Stimulated activated CD8-positive, alpha-beta memory T cell treated with anti-CD3 and anti-CD28 coated beads, Interleukin-4, amount 100 ng/mL, for 48 hours (primary cell): ENCODE results near the gene RPP14.

ENCODE experiments used
- DNase-seq: peaks from one replicate; pipeline ENCODE4 v3.0.0-alpha.2; 2020

Gene RPP14

DNA sequence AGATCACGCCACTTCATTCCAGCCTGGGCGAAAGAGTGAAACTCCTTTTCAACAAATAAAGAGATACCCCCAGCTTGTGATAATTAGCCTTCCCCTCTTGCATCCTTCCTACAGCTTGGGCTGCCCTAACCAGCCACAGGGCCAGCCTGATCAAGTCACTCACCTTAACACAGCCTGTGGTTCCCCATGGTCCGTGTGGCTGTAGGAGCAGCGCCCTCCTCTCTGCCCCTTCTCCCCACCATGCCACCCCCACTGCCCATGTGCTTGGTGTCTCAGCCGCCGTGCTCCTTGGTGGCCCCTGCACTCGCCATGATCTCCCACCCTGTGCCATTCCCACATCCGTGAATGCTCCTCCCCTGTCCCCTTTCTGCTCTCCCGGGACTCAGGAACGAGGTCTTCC lies 13.2 kb upstream of the RPP14 start:
- no peak for DNase-seq

DNA sequence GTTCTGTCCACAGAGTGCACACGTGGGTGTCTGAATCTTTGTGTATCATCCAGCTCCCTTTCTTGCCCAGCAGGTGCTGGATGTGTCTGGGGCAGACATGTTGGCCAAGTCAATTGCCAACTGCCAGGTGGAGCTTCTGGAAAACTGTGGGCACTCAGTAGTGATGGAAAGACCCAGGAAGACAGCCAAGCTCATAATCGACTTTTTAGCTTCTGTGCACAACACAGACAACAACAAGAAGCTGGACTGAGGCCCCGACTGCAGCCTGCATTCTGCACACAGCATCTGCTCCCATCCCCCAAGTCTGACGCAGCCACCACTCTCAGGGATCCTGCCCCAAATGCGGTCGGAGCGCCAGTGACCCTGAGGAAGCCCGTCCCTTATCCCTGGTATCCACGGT lies 12.5 kb upstream of the RPP14 start:
- no peak for DNase-seq

- DNase-seq, result no peak
These were observed 9.8 kb upstream of the RPP14 start for GRCh38 chr3:58296269-58296668.

- no peak for DNase-seq
These were observed 9.2 kb upstream of the RPP14 start for GRCh38 chr3:58296843-58297242.

DNA sequence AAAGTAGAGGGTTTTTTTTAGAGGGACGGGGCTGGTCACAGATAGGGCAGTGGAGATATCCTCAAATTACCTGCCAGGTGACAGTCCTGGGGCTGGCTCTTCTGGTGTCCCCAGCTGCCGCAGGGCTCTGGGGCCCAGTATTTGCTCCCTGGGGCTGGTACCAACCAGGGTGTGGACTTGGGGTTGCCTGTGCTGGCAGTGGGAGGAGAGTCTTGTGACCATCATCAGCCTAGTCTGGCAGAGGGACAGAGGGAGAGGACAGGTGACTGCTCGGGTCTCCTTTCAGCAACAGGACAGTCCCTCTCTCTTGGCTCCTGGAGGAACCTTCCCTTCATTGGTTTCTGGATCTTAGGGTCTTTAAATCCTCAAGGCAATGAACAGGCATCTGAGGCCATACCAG lies 7.9 kb upstream of the RPP14 start:
- no peak for DNase-seq

- no peak for DNase-seq
These were observed 7.0 kb upstream of the RPP14 start for GRCh38 chr3:58299075-58299474.

DNA sequence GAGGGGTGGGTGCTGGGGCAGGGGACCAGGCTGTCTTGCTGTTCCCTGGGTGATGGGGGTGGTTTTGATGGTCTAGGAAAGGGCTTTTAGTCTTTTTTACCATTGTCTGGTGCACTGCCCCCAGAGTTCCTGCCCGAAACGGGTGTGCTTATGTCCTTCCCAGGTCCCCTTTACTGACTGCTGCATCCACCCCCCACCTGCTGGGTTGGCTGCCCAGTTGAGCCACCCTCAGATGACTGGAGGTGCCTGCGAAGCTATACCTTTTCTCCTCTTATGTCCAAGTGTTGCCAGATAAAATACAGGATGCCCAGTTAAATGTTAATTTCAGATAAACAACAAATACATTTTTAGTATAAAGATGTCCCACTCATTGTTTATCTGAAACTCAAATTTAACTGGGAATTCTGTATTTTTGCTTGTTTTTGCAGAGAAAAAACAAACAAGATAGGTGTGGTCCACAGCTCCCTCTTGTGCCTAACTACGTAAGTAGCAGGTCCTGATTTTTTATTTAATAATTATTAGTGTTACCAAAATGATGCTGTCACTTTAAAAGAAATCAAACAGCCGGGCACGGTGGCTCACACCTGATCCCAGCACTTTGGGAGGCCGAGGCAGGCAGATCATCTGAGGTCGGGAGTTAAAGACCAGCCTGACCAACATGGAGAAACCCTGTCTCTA lies 6.1 kb upstream of the RPP14 start:
- DNase-seq, result no peak

- DNase-seq, result no peak
These were observed 1.7 kb downstream of the RPP14 start for GRCh38 chr3:58307639-58308215.

DNA sequence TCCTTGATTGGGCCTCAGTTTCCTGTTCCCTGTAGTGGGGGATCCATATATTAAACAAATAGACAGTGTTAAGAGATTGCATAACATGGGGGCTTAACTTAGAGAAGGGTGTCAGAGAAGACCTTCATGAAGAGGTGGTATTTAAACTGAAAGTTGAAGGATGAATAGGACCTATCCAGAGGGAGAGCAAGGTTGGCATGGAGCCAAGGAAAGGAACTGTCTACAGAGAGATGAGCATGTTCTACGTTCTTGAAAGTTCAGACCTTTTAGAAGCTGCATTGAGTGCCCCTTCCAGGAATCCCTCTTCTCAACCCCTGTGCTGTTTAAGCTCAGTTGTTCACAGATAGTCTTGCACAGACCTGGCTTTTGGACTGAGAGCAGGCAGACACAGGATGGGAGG lies 2.7 kb downstream of the RPP14 start:
- no peak for DNase-seq

DNA sequence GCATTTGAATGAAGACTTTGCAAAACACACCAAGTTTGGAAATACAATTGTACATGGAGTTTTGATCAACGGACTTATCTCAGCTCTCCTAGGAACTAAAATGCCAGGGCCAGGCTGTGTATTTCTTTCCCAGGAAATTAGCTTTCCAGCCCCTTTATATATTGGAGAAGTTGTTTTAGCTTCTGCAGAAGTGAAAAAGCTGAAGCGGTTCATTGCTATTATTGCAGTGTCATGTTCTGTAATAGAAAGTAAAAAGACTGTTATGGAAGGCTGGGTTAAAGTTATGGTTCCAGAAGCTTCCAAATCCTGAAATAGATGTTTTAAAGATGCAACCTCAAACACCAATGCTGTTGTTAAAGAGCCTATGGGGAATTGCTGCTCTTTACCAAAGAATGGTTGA lies 11.8 kb downstream of the RPP14 start:
- no peak for DNase-seq

GRCh38 chr3:58321791-58322190 lies 15.7 kb downstream of the RPP14 start:
- DNase-seq, result no peak

- DNase-seq, result no peak
These were observed 16.7 kb downstream of the RPP14 start for GRCh38 chr3:58322793-58323192.

GRCh38 chr3:58323529-58324390 lies 17.7 kb downstream of the RPP14 start:
- DNase-seq, result no peak

DNA sequence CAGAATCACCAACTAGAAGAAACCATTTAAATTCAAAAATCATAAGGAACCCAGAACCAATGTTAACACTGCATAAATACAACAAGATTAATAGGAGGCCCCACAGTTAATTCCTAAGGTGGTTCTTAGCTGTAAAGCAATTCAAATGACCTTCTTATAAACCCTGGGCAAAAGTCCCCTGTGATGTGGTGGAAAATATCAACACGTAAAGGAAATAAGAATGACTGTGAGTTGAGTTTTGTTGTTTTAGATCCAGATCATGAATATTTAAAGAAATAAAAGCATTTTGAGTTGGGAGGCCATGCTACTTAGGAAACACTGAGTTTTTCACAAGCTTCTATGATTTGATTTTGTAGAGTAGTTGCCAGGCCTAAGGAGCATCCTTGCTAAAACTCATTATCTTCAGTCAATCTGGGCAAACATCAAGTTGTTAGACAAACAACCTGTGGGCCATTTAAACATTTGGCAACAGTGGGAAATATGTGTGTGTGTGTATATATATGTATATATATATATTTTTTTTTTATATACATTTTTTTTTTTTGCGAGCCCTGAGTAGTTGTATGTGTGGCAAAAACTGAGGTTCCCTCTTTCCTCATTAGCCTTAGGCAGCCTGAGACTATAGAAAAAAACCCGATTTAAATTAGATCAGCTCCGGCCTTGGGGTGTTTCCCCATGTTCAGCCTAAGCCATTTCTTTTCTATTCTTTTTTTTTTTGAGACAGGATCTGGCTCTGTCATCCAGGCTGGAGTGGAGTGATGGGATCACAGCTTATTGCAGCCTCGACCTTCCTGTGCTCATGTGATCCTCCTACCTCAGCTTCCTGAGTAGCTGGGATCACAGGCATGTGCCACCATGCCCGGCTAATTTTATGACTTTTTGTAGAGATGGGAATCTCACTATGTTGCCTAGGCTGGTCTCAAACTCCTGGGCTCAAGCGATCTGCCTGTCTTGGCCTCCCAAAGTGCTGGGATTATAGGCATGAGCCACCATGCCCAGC lies 18.6 kb downstream of the RPP14 start:
- no peak for DNase-seq

DNA sequence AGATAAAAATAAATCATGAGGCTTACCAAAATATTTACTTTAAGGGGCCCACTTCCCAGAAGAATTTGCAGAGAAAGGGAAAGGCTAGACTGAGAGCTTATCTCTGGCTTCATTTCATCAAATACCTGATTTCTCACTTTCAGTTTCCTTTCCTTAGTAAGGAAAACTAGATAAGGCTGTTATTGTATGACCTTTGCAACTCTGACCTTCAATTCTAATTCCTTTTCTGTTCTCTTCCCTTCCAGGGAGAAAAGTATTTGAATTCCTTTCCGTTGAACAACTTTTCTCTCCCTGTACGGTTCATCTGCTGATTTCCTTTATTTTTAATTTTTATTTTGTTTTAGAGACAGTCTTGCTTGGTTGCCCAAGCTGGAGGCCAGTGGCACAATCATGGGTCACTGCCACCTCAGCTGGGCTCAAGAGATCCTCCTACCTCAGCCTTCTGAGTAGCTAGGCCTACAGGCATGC lies 19.5 kb downstream of the RPP14 start:
- DNase-seq, result no peak

GRCh38 chr3:58326267-58326900 lies 20.3 kb downstream of the RPP14 start:
- no peak for DNase-seq

DNA sequence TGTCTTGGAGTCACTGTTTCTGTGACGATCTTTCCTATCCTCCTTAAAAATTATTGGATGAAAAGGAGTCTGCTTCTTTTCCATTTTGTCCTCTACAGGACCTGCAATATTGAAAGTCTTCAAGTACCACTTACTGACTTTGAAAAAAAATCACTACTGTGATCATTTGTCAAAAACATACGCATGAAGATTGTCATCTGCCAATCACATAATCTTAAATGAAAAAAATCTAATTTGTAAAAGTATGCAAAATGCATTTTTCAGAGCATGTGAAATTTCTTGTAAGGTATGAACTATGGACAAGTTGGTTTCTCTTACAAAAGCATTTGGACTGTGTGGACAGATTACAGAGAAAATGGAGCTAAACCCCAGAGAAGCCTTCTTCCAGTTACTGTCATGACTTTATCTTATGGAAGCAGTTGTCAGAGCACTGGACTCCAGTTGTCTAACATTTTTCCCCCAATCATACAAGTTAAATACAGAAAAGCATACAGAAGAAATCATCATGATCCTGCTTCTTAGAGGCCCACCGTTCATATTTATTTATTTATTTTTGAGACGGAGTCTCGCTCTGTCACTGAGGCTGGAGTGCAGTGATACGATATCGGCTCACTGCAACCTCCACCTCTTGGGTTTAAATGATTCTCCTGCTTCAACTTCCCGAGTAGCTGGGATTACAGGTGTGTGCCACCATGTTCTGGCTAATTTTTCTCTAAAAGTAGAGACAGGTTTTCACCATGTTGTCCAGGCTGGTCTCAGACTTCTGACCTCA lies 23.3 kb downstream of the RPP14 start:
- no peak for DNase-seq

DNA sequence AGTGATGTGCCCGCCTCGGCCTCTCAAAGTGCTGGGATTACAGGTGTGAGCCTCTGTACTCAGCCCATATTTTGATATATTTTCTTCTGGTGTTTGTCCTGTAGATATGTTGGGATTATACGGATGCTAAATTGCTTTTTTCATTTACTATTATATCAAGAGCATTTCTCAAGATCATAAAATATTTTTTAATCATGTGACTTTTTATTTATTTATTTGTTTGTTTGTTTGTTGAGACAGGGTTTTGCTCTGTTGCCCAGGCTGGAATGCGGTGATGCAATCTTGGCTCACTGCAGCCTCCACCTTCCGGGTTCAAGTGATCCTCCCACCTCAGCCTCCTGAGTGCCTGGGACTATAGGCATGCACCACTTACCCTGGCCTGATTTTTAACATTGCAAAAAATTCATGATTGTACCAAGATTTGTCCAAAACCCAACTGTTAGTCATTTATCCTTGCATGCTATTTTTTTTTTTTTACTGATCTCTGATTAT lies 23.9 kb downstream of the RPP14 start:
- no peak for DNase-seq

DNA sequence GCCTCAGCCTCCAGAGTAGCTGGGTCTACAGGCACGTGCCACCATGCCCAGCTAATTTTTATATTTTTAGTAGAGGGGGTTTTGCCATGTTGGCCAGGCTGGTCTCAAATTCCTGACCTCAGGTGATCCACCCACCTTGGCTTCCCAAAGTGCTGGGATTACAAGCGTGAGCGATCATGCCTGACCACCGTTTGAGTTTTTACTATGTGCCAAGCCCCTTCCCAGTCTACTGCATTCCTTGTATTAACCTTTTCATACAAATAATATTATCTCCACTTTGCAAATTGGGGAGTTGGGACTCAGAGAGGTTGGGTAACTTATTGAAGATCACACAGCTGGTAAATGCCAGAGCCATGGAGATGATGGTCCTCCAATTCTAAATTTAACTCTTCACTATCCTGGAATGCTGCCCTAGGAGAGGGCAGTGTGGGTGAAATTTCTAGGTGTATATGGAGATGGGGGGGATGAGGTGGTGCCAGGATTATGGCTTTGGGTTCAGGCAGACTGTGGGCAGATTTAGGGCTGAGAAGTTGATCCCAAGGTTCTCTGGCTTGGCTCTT lies 25.6 kb downstream of the RPP14 start:
- DNase-seq, result no peak

GRCh38 chr3:58332575-58333188 lies 26.6 kb downstream of the RPP14 start, which contains the start of gene PXK:
Gene PXK (plus strand): TSS chr3:58332892. CDS start chr3:58332989, 97 bp downstream.
- peak; percentile 84 for DNase-seq
